SK-N-SH (cell line): ENCODE data around the gene RBM12. TPM values are rescaled to one million over a fixed set of nuclear protein-coding genes. Genes with fewer than 3 reads are reported as not detected.

Experiments
- CTCF ChIA-PET: fragments of 300-600, 350-600 bp; formaldehyde crosslinking; extraction: SDS; loops from one replicate; lab custom pipeline; 2021; lab: Yijun Ruan, JAX
- POLR2A ChIA-PET: fragments of 350-600 bp; sonication (Branson Sonifier 250); formaldehyde crosslinking; extraction: SDS; loops from one replicate; lab custom pipeline; 2020; ENCODE audit warnings: antibody characterized with exemption, inconsistent platforms; lab: Yijun Ruan, JAX
- DNase-seq: peaks from one replicate; pipeline ENCODE4 v3.0.0; 2012
- H2AFZ ChIP-seq: fragments of 200-600 bp; sonication (generic); 2 replicates; pipeline ENCODE4 v1.8.1; 2016; ENCODE audit warnings: antibody characterized with exemption, mild to moderate bottlenecking, low read depth
- H3F3A ChIP-seq: fragments of 200-600 bp; sonication (generic); replicated peaks from 2 replicates; pipeline ENCODE3; 2016; ENCODE audit warnings: antibody characterized with exemption, mild to moderate bottlenecking; ENCODE audit not compliant: insufficient read depth
- H3K27ac ChIP-seq, 2 experiments: fragments of 200-500 bp in 1 of 2; fragments of 200-600 bp in 1 of 2; sonication (Bioruptor generic) in 1 of 2; sonication (generic), shearing (Covaris generic) in 1 of 2; 2 replicates each; pipeline versions ENCODE4 v1.5.1 to v1.6.1; 2014 to 2016; ENCODE audit warnings: low read depth in 2 of 2, inconsistent platforms in 1 of 2, low read length in 1 of 2, mild to moderate bottlenecking in 1 of 2, mixed read lengths in 1 of 2
- H3K27me3 ChIP-seq: fragments of 200-600 bp; sonication (generic), shearing (Covaris generic); 2 replicates; pipeline ENCODE4 v1.6.1; 2016; ENCODE audit warnings: mixed run types; ENCODE audit not compliant: insufficient read depth
- H3K36me3 ChIP-seq, 2 experiments: fragments of 200-500 bp in 1 of 2; fragments of 200-600 bp in 1 of 2; sonication (Bioruptor generic) in 1 of 2; sonication (generic) in 1 of 2; replicated peaks in 1 of 2; 2 replicates each; pipeline versions ENCODE3 to v1.5.1; 2014 to 2016; ENCODE audit warnings: low read length in 1 of 2, mild to moderate bottlenecking in 1 of 2; ENCODE audit not compliant: insufficient read depth in 2 of 2, control insufficient read depth in 1 of 2
- H3K4me1 ChIP-seq, 2 experiments: fragments of 200-500 bp in 1 of 2; fragments of 200-600 bp in 1 of 2; sonication (Bioruptor generic) in 1 of 2; sonication (generic), shearing (Covaris generic) in 1 of 2; 2 replicates each; pipeline versions ENCODE4 v1.5.1 to v1.6.1; 2014 to 2016; ENCODE audit warnings: low read depth in 1 of 2, low read length in 1 of 2, mixed run types in 1 of 2; ENCODE audit not compliant: insufficient read depth in 2 of 2, control insufficient read depth in 1 of 2
- H3K4me2 ChIP-seq: fragments of 200-600 bp; sonication (generic), shearing (Covaris generic); 2 replicates; pipeline ENCODE4 v1.6.1; 2017; ENCODE audit warnings: mixed run types
- H3K4me3 ChIP-seq, 2 experiments: fragments of 200-500 bp in 1 of 2; fragments of 200-600 bp in 1 of 2; sonication (Bioruptor generic) in 1 of 2; sonication (generic), shearing (Covaris generic) in 1 of 2; 2 replicates each; pipeline versions ENCODE4 v1.5.1 to v1.8.1; 2014 to 2016; ENCODE audit warnings: low read depth in 2 of 2, inconsistent platforms in 1 of 2, low read length in 1 of 2, mild to moderate bottlenecking in 1 of 2, mixed read lengths in 1 of 2, moderate library complexity in 1 of 2
- H3K79me2 ChIP-seq: fragments of 200-600 bp; sonication (generic); 2 replicates; pipeline ENCODE4 v1.8.1; 2017; ENCODE audit warnings: mild to moderate bottlenecking; ENCODE audit not compliant: insufficient read depth
- H3K9ac ChIP-seq: fragments of 200-600 bp; sonication (generic); 2 replicates; pipeline ENCODE4 v1.6.1; 2017; ENCODE audit warnings: mixed run types
- H3K9me2 ChIP-seq: fragments of 200-600 bp; sonication (generic); 2 replicates; pipeline ENCODE4 v1.6.1; 2017; ENCODE audit warnings: mixed run types
- H3K9me3 ChIP-seq: fragments of 200-600 bp; sonication (generic); 2 replicates; pipeline ENCODE4 v1.6.1; 2017; ENCODE audit warnings: mixed run types, mild to moderate bottlenecking, moderate library complexity
- H4K20me1 ChIP-seq: fragments of 200-600 bp; sonication (generic); 2 replicates; pipeline ENCODE4 v1.6.1; 2017; ENCODE audit warnings: mild to moderate bottlenecking, mixed run types; ENCODE audit not compliant: insufficient read depth
- CHD2 ChIP-seq: fragments of 150-350 bp; IDR thresholded peaks from 2 replicates; pipeline ENCODE4 v1.6.1; 2018; ENCODE audit warnings: low read length; ENCODE audit not compliant: partially characterized antibody
- ELF1 ChIP-seq: IDR thresholded peaks from 2 replicates; pipeline ENCODE4 v1.4.0; 2012
- EP300 ChIP-seq, 2 experiments: IDR thresholded peaks; 2 replicates each; pipeline versions ENCODE4 v1.4.0 to v1.6.1; 2012; ENCODE audit warnings: borderline replicate concordance in 1 of 2, low read depth in 1 of 2, low read length in 1 of 2
- EZH2phosphoT487 ChIP-seq: fragments of 200-600 bp; sonication (generic); IDR thresholded peaks from 2 replicates; pipeline ENCODE4 v1.6.1; 2017; ENCODE audit warnings: low read depth, mixed run types, mild to moderate bottlenecking, antibody characterized with exemption, moderate library complexity, borderline replicate concordance
- FOSL2 ChIP-seq: IDR thresholded peaks from 2 replicates; pipeline ENCODE4 v1.4.0; 2012; ENCODE audit warnings: low read depth, mild to moderate bottlenecking, moderate library complexity, borderline replicate concordance
- FOXM1 ChIP-seq: IDR thresholded peaks from 2 replicates; pipeline ENCODE4 v1.4.0; 2012; ENCODE audit warnings: low read depth, mild to moderate bottlenecking
- GATA2 ChIP-seq: sonication (generic); formaldehyde crosslinking; IDR thresholded peaks from 2 replicates; pipeline ENCODE4 v1.5.0; 2020; ENCODE audit warnings: mild to moderate bottlenecking, missing genetic modification reagents
- POLR2AphosphoS5 ChIP-seq: IDR thresholded peaks from 2 replicates; pipeline ENCODE4 v1.6.1; 2012; ENCODE audit warnings: low read depth, low read length
- RAD21 ChIP-seq: IDR thresholded peaks from 2 replicates; pipeline ENCODE4 v1.6.1; 2012; ENCODE audit warnings: mild to moderate bottlenecking, low read length
- RFX5 ChIP-seq: IDR thresholded peaks from 2 replicates; pipeline ENCODE4 v1.6.1; 2012; ENCODE audit warnings: mild to moderate bottlenecking, improper control_type of control experiment, low read length
- SMC3 ChIP-seq: IDR thresholded peaks from 2 replicates; pipeline ENCODE4 v1.6.1; 2012; ENCODE audit warnings: low read depth, low read length, improper control_type of control experiment
- TAF1 ChIP-seq: IDR thresholded peaks from 2 replicates; pipeline ENCODE4 v1.6.1; 2012; ENCODE audit warnings: low read depth, mild to moderate bottlenecking, low read length, moderate library complexity, borderline replicate concordance
- TCF12 ChIP-seq: IDR thresholded peaks from 2 replicates; pipeline ENCODE4 v1.4.0; 2012
- TEAD4 ChIP-seq: IDR thresholded peaks from 2 replicates; pipeline ENCODE4 v1.4.0; 2012; ENCODE audit warnings: mild to moderate bottlenecking, borderline replicate concordance; ENCODE audit not compliant: insufficient read depth
- WGBS: methylation state at CpG from one replicate; pipeline ENCODE4 v1.1.6; 2017; ENCODE audit warnings: low lambda C conversion rate; 5-methylcytosine and 5-hydroxymethylcytosine counted together
- polyA plus RNA-seq, 3 experiments: library from polyadenylated mRNA; depleted of rRNA; stranded (reverse); fragments of >200 nt; gene quantifications; 2 replicates each; pipeline ENCODE4 v1.2.3, GENCODE V29; 2012
- TF ChIP-seq, protein P1 (sequence below): IDR thresholded peaks from 2 replicates; pipeline ENCODE4 v1.4.0; 2012; ENCODE audit warnings: low read depth, borderline replicate concordance
- TF ChIP-seq, protein P2 (sequence below): fragments of 150-350 bp; IDR thresholded peaks from 2 replicates; pipeline ENCODE4 v1.6.1; 2017; ENCODE audit warnings: antibody characterized with exemption, low read length, low read depth, borderline replicate concordance
- TF ChIP-seq, protein P3 (sequence below): IDR thresholded peaks from 2 replicates; pipeline ENCODE4 v1.4.0; 2012; ENCODE audit warnings: low read depth
- TF ChIP-seq, protein P4 (sequence below): fragments of 200-600 bp; sonication (generic); IDR thresholded peaks from 2 replicates; pipeline ENCODE4 v1.6.1; 2017; ENCODE audit warnings: antibody characterized with exemption, mild to moderate bottlenecking, moderate library complexity
- TF ChIP-seq, protein P5 (sequence below): IDR thresholded peaks from 2 replicates; pipeline ENCODE4; 2012

Gene RBM12
- polyA plus RNA-seq, 1 of the 3 experiments (the other 2 are of a cell fraction) = 41.9 TPM

DNA sequence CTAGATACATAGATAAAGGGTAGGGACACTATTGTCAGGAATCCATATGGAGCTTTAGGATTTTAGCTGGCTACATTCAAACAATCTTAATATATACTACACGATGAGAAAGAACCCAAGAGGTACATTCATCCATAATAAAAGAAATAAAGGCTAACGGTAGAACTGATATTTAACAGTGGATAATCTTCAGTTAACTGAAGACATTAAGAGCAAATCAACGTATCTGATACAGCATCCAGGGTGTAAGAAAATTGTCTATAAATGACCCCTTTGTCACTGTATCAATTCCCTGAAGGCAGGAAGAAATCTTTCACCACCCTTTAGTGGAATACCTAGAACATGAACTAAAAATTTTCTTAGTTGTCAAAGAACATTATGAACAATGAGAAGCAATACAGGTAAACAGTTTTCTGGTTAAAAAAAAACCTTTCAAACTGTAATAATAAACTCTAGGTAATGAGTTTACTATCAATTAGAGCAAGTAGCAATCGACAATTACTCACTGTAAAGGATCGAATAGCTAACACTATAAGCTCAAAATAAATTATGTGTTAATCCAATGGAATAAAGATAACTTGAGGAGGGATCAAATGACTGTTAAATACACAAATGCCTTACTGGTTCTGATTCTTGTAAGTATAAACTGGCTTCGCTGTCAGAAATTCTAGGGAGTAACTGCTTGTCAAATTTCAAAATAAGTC is 46.3 kb upstream of the RBM12 start:
- H3K79me2 ChIP-seq = peaks cover 96% of the 10 kb centered on the region
- H3K27ac ChIP-seq = peak overlapping the region in 1 of 2 experiments; percentile 42; a peak in 1 of 4 replicates
- no peak overlapping the region for H3K4me2 ChIP-seq
- no peak for DNase-seq
- H2AFZ ChIP-seq = no peak overlapping the region
- H3K4me1 ChIP-seq = peaks cover 0 to 21% of the 10 kb centered on the region in 2 experiments; a peak in 3 of 4 replicates
- no peak overlapping the region for H3K9ac ChIP-seq
- no peak overlapping the region for H3K4me3 ChIP-seq
- CTCF ChIA-PET = interaction anchor here (1.0 to 4.3 kb wide), 3 partner anchors 11 to 31 kb away, joined by 3 to 18 read pairs (median 4); partner anchors contain the start of genes NFS1, RBM39 and ROMO1
- H4K20me1 ChIP-seq = peaks cover 85% of the 10 kb centered on the region
- WGBS = 87% methylated on average over 6 of the region's 6 CpGs
- no peaks in the 10 kb centered on the region for H3K9me3 ChIP-seq
- peaks cover 93 to 100% of the 10 kb centered on the region in 2 experiments for H3K36me3 ChIP-seq
- H3K27me3 ChIP-seq = no peaks in the 10 kb centered on the region
- H3K9me2 ChIP-seq = no peaks in the 10 kb centered on the region
- TF ChIP-seq RAD21 = no peak
- TF ChIP-seq RFX5 = no peak
- TF ChIP-seq FOSL2 = no peak
- no peak for TF ChIP-seq GATA2 (CRISPR knock-in tag)
- TF ChIP-seq EZH2phosphoT487 = no peak
- TF ChIP-seq, protein P1, sequence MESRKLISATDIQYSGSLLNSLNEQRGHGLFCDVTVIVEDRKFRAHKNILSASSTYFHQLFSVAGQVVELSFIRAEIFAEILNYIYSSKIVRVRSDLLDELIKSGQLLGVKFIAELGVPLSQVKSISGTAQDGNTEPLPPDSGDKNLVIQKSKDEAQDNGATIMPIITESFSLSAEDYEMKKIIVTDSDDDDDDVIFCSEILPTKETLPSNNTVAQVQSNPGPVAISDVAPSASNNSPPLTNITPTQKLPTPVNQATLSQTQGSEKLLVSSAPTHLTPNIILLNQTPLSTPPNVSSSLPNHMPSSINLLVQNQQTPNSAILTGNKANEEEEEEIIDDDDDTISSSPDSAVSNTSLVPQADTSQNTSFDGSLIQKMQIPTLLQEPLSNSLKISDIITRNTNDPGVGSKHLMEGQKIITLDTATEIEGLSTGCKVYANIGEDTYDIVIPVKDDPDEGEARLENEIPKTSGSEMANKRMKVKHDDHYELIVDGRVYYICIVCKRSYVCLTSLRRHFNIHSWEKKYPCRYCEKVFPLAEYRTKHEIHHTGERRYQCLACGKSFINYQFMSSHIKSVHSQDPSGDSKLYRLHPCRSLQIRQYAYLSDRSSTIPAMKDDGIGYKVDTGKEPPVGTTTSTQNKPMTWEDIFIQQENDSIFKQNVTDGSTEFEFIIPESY = no peak
- no peak for TF ChIP-seq ELF1
- TF ChIP-seq, protein P2, sequence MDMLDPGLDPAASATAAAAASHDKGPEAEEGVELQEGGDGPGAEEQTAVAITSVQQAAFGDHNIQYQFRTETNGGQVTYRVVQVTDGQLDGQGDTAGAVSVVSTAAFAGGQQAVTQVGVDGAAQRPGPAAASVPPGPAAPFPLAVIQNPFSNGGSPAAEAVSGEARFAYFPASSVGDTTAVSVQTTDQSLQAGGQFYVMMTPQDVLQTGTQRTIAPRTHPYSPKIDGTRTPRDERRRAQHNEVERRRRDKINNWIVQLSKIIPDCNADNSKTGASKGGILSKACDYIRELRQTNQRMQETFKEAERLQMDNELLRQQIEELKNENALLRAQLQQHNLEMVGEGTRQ = no peak
- TF ChIP-seq, protein P3, sequence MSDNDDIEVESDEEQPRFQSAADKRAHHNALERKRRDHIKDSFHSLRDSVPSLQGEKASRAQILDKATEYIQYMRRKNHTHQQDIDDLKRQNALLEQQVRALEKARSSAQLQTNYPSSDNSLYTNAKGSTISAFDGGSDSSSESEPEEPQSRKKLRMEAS = no peak
- TF ChIP-seq FOXM1 = no peak
- TF ChIP-seq TCF12 = no peak
- TF ChIP-seq TEAD4 = no peak
- TF ChIP-seq, protein P4, sequence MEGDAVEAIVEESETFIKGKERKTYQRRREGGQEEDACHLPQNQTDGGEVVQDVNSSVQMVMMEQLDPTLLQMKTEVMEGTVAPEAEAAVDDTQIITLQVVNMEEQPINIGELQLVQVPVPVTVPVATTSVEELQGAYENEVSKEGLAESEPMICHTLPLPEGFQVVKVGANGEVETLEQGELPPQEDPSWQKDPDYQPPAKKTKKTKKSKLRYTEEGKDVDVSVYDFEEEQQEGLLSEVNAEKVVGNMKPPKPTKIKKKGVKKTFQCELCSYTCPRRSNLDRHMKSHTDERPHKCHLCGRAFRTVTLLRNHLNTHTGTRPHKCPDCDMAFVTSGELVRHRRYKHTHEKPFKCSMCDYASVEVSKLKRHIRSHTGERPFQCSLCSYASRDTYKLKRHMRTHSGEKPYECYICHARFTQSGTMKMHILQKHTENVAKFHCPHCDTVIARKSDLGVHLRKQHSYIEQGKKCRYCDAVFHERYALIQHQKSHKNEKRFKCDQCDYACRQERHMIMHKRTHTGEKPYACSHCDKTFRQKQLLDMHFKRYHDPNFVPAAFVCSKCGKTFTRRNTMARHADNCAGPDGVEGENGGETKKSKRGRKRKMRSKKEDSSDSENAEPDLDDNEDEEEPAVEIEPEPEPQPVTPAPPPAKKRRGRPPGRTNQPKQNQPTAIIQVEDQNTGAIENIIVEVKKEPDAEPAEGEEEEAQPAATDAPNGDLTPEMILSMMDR = no peak
- TF ChIP-seq TAF1 = no peak
- no peak for TF ChIP-seq CHD2
- TF ChIP-seq SMC3 = no peak
- TF ChIP-seq EP300 (IDR thresholded peaks at IDR 0.05; ENCODE audit: borderline replicate concordance in 1 of 2, low read depth in 1 of 2, low read length in 1 of 2) = no peak
- no peak for TF ChIP-seq POLR2AphosphoS5
- TF ChIP-seq, protein P5, sequence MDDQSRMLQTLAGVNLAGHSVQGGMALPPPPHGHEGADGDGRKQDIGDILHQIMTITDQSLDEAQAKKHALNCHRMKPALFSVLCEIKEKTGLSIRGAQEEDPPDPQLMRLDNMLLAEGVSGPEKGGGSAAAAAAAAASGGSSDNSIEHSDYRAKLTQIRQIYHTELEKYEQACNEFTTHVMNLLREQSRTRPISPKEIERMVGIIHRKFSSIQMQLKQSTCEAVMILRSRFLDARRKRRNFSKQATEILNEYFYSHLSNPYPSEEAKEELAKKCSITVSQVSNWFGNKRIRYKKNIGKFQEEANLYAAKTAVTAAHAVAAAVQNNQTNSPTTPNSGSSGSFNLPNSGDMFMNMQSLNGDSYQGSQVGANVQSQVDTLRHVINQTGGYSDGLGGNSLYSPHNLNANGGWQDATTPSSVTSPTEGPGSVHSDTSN = no peak
- peaks cover 91% of the 10 kb centered on the region for H3F3A ChIP-seq
- POLR2A ChIA-PET = interaction anchor here (1.2 kb wide), 1 partner anchor 9 kb away, joined by 3 read pairs; no protein-coding TSS in a partner anchor
